NCI-H128 (cell line): Measurements from ENCODE around the gene UVRAG.

ENCODE experiments used
- DNase-seq: peaks from one replicate; lab custom pipeline; 2025; ENCODE audit not compliant: unreplicated experiment; lab: John Stamatoyannopoulos, UW

Gene UVRAG

DNA sequence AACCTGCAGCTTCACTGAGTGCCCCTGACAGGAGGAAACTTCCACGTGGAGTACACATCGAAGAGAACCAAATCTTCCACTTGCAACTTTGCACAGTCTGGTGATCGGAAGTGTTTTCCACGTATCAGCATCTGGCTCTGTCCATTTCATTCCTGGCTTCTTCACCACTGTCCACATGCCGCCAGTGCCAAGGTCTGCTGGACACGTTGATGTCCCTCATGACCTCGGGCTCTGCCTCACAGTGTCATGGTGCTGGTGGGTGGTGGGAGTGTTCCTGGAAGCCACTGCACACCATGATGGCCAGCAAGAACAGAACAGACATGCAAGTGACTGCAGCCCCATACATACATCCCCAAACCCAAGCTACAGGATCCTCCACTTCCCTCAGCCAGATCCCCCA lies 342.9 kb downstream of the UVRAG start:
- no peak for DNase-seq

DNA sequence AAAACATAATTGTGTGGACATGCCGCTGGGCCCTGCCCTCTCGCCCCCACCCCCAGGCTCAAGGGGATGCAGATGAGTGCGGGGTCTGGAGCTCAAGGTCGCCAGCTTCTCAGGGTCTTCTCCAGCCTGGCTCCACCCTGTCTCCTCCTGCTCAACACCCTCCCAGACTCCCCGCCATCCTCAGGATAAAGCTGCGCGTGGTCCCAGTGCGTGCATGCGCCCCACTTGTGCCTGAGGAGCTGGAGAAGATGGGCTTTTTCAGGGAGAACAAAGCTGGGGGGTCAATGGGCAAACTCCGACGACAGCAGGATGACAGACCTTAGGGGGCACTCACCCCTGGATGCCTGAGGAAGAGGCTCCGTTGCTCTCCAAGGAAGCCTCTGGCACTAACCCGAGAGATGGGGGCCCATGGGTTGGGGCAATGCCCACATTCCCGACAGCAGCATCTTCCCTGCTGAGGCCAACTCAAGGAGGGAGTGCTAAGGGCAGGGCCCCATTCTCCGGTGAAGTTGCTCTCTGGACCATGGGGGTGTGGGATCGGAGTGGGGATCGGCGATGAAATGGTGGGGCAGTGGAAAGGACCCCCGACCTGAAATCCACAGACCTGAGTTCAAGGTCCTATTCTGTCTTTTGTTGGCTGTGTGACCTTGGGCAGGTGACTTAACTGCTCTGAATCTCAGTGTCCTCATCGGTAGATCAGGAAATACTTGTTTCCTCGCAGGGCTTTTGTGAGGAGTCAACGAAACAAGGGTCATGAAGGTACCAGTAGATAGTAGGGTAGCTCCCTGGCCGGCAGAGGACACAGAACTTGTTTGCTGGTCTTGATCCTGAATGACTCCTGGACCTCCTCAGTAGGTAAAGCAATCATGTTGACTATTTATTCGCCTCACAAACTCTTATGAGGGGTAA lies 343.6 kb downstream of the UVRAG start:
- DNase-seq, result no peak

DNA sequence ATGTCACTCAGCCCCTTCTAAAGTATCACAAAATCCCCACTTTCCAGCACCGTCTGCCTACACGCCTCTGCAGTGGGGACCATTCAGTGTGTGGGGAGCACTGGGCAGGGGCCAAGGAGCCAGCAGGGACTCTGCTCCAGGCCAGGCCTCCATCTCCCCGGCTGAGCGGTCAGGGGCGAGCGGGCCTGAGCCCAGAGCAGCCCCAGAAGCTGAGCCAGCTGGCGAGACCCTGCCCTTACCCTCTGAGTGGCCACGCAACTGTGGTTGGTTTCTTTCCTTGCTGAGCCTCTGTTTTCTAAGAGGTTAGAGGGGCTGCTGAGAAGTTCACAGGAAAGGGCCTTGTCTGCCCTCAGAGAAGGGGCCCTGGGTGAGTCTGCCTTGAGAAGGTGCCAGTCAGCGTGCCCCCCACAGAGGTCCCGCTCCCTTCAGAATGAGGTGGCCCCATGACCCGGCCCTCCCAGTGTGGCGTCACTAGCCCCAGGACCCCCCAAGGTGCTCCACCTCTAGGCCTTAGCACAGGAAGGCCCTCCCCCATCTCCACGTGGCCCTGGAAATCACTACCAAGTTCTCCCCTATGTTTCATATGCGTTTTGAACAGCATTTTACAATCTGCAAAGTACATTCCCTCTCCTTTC lies 344.4 kb downstream of the UVRAG start:
- DNase-seq, result no peak

DNA sequence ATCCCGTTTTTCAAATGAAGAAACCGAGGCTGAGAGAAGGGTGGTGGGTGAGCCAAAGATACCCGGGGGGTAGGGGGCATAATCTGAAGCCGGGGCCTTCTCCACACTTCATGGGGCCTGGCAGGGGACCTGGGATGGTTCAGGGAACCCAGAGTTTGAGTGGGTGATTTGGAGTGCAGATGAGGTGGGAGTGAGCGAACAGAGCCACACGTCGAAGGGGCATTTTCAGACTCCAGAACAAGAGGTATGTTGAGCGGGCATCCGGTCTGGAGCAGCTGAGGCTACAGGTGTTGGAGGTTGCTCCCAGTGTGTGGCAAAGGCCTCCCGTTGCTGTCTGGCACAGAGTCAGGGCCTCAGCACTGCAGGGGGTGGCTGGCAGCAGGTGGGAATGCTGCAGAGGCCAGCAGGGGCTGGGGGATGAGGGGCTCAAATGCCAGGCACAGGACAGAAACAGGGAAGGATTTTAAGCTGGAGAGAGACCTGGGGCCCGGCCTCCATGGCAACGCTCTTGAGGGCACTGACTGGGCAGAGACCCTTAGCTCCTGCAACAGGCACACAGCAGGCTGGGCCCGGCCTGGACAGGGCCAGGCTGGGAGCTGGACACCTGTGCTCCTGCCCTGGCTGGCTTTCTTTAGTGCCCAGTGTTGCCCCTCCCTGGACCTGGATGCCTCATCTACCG lies 345.1 kb downstream of the UVRAG start:
- peak; percentile 21 for DNase-seq

DNA sequence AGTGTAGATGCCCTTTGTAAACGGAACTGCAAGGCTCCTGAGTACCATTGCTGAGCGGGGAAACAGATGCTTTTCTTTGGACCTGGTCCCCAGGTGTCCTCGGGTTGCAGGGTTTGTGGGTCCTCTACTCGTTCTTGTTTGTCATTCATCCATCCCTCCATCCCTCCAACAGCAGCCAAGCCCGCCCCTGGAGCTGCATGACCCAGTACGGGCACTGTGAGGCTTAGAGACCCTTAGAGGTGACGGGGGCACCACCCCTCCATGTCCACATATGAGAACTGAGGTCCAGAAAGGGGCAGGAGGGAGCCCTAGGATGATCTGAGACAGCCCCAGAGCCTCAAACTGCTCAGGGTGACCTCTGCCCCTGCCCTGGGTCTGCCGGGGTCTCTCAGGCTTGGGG lies 345.8 kb downstream of the UVRAG start:
- no peak for DNase-seq

DNA sequence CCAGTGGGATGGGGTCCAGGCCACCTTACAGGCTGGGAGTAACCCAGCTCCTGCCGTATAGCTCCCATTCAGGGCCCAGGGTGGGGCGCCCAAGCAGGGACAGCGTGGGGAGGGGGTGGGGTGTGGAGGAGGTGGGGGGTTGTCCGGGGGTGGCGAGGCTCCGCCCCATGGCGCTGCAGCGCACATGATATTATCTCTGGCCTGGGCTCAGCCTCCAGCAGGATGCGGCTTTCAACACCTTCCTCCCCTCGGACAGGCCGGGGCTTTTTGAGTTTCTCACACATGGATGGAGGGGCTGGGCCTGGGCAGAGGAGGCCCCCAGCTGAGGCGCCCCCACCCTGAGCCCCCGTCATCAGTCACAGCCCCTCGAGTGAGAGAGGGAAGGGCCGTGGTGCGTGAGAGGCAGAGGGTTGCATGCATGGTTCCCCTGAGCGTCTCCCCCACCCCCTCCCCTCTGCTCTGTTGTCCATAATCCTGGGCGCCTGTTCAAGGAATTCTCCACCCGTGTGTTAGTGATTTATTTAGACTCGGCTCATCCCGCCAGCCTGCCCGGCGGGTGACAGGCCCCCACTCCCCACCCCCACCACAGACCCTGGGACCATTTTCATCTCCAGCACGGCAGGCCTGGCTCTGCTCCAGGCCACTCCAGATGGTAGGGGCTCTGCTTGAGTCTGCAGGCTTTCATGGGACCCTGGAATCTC lies 346.4 kb downstream of the UVRAG start:
- no peak for DNase-seq

DNA sequence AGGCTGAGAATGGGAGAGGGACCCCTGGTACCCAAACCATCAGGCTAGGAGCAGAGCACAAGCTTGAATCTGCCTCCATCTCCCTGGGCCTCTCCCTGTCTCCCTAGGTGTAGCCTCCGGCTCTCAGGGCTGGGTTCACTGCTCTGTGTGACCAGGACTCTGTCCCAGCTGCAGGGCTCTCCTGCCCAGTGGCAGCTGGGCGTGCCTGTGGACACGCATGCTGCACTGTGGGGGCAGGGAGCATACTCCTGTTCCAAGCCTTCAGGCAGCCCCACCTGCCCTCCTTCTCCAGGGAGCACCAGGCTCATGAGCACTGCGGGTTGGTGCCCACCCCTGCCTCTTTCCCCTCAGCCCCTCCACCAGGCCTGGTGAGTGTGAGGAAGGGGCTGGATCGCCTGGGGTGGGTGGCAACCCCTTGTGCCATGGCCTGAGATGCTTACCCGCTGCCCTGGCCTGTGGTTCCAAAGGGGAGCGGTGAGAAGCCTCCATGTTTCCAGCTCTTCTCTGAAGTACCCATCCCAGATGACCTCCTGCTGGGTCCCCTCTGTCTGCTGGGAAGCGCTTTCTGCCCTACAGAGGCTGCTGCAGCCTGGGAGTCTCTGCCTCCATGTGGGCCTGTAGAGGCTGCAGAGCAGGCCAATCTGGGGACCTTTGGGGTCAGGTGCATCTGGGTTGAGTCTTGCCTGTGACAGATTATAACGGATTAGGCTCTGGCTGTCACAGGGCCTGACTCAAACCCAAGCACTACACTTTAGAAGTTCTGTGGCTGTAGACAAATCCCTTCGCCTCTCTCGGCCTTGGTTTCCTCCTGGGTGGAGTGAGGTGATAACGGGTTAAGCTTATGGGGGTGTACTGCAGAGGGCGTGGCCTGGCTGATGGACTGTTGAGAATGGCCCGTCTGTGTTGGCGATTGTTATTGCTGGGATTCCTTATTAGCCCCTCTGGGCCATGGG lies 347.6 kb downstream of the UVRAG start:
- DNase-seq, result no peak

DNA sequence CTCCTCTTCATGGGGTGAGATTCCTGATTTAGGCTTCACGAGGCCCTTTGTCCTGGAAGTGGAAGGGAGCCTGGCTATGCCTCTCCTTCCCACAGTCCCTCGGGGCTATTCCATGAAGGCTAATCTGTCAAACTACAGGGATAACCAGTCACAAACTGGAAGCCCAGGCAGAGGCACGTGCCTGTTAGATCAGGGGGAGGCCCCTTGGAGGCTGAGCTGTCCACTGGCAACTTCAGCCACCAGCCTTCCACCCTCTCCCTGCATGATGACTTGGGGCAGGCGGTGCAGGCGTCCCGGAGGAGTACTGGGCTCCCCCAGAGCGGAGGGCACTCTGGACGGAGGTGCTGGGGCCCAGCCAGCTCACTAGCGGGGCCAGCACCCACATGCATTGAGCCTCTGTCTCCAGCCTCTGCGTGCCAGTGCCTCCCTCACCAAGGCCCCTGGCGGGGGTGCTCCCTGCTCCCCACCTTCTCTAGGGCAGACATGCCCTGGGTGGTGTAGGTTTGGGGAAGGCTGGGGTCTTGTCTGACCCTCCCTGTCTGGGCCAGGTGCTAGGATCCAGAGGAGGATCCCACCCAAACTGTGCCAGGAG lies 348.4 kb downstream of the UVRAG start:
- no peak for DNase-seq

DNA sequence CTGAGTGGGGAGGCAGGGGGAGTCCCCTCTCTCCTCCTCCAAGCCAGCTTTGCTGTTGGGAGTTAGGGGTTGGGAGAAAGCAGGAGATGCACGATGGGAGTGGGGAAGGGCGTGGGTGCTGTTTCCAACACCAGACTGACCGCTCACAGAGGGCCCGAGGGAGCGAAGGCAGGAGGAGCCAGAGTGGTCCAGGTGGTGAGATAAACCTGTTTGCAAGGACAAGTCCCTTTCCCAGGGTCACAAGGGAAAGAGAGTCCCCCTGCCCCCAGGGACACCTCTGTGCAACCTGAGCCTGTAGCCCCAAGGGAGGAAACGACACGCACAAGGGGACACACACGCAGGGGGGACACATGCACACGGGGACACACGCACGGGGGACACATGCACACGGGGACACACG lies 349.1 kb downstream of the UVRAG start:
- no peak for DNase-seq

DNA sequence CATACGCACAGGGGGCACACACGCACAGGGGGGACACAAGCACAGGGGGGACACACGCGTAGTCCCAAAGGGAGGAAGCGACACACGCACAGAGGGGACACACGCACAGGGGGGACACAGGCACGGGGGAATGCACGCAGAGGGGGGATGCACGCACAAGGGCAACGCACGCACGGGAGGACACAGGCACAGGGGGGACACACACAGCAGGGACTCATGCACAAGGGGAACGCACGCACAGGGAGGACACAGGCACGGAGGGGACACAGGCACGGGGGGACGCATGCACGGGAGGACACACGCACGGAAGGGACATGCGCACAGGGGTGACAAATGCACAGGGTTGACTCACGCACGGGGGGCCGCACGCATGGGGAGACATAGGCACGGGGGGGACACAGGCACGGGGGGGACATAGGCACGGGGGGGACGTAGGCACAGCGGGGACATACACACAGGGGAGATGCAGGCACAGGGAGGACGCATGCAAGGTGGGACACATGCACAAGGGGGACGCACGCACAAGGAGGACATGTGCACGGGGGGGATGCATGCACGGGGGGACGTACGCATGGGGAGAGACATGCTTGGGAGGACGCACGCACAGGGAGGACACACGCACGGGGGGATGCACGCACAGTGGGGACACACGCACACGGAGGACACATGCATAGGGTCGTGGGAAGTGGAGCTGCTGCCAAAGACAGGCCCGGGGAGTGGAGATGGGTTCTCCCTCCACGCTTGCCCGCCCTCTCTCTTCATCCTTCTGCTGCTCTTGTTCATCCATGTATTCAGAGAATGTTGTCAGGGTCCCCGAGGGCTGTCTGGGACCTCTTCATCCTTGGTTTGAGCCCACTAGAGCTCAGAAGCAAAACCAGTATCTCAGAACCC lies 350.1 kb downstream of the UVRAG start:
- no peak for DNase-seq

DNA sequence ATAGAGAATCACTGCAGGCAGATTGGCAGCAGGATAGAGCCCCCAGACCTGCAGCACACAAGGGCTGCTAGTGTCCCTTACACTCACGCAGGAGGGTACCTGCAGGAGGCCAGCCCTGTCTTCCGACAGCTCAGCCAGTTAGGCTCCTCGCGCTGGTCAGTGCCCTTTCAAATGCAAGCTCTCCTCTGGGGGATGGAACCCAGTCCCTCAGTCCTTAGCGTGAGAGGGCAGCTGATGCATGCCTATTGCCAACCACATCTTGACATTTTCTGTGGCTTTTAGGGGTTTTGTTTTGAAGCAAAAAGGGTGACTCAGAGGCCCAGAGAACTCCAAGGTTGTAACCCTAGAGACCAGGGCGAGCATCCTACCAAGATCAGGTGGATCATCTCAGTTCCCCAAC lies 351.3 kb downstream of the UVRAG start:
- no peak for DNase-seq

DNA sequence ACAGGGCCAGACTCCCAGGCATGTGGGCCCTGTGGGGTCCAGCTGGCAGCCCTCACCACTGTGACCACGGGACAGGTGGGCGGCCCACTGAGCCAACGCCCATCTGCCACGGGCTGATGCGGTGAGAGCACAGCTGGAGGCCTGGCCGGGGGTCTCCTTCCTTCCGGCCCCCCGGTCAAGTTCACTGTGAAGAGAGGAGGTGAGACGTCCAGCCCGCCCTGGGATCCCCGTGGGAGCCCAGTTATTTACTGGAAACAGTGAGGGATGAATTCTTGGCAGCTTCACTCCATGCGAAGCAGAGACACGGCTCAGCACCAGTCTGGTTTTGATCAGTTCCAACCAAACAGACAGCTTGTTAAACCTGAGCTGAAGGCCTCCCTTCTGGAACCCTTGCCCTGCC lies 352.6 kb downstream of the UVRAG start:
- DNase-seq, result no peak

DNA sequence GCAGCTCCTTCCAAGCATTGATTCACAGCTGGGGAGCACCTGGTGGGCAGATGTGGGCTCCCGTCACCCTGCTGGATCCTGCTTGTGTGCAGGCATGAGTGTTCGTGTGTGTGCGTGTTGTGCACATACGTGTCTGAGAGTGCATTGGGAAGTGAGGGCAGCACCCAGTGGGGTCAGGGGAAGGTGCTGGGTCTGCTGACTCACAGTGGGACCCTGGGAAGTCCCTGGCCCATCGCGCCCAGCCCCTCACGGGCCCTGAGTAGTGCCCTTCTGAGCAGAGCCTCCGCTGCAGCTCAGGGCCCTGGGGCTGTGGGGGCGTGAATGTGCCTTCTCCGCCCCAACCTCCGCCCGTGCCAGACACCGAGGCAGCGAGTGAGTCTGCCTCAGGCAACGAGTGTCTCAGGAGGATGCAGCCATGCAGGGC lies 354.5 kb downstream of the UVRAG start:
- DNase-seq, result no peak

DNA sequence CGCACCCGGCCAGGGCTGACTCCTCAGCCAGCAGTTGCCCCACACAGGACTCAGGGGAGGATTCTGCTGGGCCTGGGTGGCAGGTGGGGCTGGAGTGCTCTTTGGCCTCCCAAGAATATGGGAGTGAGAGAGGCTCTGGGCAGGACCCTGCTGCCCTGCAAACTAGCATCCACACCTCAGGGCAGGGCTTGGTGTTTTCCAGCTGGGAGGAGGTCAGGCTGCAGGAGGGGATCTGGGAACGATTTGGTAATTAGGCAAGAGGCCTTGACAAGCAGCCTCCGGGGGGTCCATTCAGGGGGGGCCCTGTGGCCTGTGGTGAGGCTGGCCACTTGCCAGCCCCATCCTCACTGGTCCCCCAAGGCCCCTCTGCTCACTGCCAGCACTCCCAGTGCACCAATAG lies 355.5 kb downstream of the UVRAG start:
- DNase-seq, result no peak

DNA sequence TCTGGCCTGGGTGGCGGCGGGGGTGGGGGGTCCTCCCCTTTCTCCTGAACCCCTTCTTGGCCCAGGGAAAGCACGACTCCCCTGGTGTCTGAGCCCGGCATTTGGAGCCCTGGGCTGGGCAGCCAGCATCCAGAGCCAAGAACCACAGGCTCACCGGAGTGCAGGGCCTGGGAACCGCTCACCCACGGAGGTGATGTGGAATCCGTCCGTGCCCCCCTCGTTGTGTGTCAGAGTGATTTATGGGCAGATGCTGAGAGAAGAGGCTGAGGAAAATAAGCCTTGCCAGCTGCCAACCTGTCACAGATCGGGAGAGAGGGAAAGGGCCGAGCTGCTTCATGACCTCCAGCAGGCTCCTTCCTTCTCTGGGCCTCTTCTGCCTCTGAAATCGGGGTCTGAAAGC lies 357.6 kb downstream of the UVRAG start:
- peak; percentile 5 for DNase-seq

DNA sequence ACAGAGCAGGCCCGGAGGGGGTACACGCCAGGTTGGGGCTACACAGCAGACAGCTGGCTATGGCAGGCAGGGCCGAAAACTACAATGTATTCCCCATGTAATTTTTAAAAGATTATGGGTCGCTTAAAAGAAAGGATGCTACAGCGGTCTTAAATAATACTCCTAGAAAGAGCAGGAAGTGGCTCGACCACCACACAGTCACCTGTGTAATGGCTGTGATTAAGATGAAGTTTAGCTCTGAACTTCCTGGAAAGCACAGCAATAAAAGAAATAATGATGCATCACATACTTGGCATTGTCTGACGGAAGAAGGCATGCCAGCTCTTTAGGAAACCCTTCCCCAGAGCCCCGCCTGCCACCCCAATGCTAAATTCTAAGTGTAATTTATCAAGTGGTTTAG lies 358.7 kb downstream of the UVRAG start:
- no peak for DNase-seq

DNA sequence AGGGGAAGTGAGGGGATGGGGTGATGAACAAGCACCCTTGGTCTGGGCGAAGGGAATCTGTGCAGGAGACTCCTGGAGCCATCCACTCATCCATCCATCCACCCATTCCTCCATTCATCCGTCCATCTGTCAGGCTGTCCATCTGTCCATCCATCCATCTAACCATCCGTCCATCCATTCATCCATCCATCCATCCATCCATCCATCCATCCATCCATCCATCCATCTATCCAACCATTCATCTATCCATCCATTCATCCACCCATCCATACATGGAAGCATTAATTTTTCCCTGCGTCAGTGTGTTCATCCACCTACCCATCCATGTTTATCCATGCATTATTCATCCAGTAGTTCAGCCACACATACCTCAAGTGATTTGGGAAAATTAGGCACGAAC lies 359.3 kb downstream of the UVRAG start:
- no peak for DNase-seq

DNA sequence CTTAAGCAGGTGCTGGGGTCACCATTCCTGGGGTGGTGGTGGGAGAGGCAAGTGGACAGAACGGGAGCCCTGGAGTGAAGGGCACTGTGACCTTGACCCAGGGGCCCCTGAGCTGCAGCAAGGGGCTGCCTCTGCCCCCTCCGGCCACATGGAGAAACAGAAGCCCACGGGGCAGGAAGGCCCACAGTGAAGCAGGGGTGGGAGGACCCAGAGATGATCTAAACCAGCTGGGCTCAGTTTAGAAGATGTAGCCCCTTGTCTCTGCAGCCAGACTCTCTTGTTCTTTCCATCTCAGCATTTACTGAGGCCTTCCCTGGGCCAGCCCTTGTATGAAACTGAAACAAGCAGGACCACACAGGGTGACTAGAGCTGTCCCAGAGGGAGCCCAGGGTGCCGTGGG lies 360.8 kb downstream of the UVRAG start:
- DNase-seq, result no peak

DNA sequence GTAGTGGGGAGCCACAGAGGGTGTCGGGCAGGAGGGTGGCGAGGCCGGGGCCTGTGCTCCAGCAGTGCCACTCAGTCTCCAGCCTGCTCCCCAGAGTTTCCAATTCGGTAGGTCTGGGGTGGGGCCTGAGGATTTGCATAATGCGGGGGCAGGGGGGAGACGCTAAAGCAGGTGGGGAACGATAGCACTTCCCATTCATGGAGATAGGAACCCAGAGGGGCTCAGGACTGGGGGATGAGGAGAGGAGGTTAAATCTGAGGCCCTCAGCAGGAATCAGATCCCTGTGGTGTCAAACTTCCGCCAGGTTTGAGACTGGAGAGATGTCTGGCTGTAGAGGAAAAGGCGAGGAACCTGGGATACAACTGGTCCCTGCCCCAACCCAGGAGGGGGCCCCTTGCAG lies 361.5 kb downstream of the UVRAG start:
- no peak for DNase-seq
